Activated T-cell treated with anti-CD3 and anti-CD28 coated beads for 4 hours (primary cell): ENCODE data around the gene NCKAP5.

Source experiments
- DNase-seq: peaks from one replicate; pipeline ENCODE4 v3.0.0-alpha.2; 2020

Gene NCKAP5

GRCh38 chr2:133053541-133053940 lies 514.7 kb downstream of the NCKAP5 start:
- no peak for DNase-seq

DNA sequence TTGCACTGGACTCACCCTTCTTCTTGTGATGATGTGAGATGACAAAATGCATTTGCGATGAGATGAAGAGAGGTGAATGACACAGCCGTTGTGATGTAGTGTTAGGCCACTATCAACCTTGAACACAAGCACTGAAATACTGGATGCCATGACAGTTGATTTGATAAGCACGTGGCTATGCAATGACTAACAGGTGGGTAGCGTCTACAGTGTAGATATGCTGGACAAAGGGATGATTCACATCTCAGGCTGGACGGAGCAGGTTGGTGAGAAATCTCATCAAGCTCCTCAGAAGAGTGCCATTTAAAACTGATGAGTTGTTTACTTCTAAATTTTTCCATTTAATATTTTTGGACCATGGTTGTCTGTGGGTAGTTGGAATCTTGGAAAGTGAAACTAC lies 522.5 kb downstream of the NCKAP5 start:
- DNase-seq = no peak

GRCh38 chr2:133044556-133044955 lies 523.7 kb downstream of the NCKAP5 start:
- no peak for DNase-seq

GRCh38 chr2:133040170-133040569 lies 528.1 kb downstream of the NCKAP5 start:
- DNase-seq = no peak

DNA sequence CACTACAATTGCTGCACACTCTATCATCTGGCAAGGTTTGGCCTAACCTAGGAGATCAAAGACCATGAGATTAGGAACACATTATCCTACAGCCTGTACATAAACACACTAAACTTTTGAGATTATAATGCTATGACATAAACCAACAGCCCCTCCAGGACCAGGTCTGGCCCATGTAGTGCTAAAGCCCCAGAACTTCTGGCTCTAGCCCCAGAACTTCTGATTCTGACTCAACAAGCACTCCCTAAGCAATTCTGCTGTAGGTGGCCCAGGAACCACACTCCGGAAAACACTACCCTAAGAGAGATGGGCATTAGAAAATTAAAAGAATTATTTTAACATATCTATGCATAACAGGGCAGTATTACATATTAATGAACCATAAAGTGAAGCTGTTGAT lies 528.7 kb downstream of the NCKAP5 start:
- DNase-seq = no peak

DNA sequence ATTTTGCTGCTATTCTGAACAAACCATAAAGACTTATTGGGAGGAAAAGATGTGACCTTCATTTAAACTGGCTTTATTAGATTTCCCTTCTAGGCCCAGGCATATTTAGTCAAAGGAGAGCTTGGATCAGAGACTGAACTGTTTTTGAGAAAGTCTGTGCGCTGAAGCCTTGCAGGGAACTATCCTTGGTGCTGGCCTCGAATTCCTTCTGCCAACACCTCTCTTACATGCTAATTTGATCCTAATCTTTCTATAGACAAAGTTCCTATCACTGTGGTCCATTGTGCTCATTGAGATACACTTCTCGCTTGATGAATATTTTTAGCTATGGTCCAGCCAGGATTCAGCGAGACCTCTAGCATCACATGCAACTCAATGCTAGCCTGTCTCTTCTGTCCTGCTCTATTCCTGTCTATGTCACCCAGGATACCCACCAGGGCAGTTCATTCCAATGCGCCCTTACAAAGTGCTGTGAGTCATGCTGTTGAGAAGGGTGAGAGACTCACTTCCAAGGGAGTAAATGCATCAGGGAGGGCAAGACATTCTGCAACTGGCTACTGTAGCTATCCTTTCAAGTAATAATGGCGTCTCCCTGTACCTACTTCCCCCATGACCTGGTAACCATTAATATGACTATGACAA lies 541.6 kb downstream of the NCKAP5 start:
- no peak for DNase-seq

- DNase-seq = no peak
These were observed 543.3 kb downstream of the NCKAP5 start for GRCh38 chr2:133025004-133025403.

GRCh38 chr2:133012847-133013734 lies 555.2 kb downstream of the NCKAP5 start:
- DNase-seq = no peak

DNA sequence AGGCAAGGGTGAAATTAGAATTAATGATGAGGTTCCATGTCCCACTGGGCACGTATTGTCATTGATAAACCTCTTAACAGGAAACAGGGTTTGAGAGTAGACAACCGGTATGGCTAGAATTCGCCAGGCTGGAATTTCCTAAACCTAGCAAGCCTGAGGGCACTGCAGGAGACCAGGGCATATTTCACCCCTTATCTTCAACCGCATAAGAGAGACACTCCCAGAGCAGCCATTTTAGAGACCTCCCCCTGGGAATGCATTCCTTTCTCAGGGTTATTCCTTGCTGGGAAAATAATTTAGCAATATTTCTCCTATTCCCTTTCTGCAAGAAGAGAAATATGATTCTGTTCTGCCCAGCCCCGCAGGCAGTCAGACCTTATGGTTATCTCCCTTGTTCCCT lies 563.6 kb downstream of the NCKAP5 start:
- no peak for DNase-seq

DNA sequence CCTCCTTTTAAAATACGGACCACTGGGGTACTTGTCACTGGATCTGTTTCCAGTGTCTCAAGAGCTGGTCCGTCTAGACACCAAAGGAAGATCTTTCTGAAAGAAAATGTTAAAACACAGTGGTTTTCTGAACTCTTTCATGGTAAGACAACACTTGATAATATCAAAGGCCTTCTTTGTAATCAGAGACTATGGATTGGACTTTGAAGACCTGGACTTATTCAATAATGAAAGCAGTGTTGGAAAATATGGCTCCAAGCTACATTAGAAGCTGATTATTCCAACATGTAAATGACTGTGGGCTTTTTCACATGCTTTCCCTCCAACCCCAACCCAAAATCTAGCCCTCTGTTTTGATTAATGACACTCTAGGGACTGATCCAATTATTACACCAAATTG lies 568.8 kb downstream of the NCKAP5 start:
- DNase-seq = no peak

- no peak for DNase-seq
These were observed 570.0 kb downstream of the NCKAP5 start for GRCh38 chr2:132998221-132998620.

DNA sequence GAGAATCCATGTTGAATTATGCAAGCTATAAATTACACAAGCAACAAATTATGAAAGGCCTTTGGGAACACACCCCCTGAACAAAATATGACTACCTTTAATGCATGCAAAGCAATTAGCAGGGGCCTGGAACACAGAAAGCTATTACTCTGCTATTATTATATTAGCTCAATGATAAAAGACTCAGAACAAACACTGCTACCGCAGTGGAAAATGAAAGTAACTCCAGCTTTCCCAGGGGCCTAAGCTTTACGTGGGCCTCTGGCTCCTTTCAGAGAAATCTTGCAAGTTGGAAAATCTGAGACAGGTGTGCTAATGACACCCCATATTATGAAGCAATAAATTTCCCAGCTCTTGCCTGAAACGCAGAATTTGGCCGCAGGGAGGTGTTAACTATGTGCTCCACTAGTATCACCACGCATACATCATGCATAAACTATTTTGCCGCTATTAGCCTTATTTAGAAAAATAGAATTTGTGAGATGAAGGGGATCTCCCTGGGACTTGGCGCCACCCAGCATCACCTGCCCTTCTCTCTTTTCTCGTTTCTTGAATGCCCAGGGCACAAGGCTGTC lies 576.7 kb downstream of the NCKAP5 start:
- no peak for DNase-seq

GRCh38 chr2:132984731-132985130 lies 583.5 kb downstream of the NCKAP5 start:
- DNase-seq = no peak

GRCh38 chr2:132980304-132980703 lies 588.0 kb downstream of the NCKAP5 start:
- DNase-seq = no peak

- no peak for DNase-seq
These were observed 588.7 kb downstream of the NCKAP5 start for GRCh38 chr2:132979339-132980093.

DNA sequence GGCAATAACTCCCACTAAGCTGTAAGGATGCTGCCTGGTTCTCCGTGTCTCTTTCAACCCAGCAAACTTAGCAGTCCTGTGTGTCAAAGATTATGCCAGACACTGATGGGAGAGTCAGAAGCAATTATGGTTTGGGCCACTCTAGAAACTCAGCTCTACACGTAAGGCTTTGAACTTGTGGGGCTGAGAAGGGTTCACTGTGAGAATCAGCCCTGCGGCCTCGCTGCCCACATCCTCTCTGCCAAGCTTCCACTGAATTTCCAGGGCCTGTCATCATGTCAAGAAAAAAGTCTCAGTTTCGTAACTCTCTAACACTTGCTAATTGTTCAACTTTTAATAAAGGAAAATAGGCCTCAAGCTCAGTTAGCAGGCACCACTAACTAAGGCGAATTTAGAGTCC lies 589.4 kb downstream of the NCKAP5 start:
- no peak for DNase-seq

- no peak for DNase-seq
These were observed 590.3 kb downstream of the NCKAP5 start for GRCh38 chr2:132977812-132978529.

DNA sequence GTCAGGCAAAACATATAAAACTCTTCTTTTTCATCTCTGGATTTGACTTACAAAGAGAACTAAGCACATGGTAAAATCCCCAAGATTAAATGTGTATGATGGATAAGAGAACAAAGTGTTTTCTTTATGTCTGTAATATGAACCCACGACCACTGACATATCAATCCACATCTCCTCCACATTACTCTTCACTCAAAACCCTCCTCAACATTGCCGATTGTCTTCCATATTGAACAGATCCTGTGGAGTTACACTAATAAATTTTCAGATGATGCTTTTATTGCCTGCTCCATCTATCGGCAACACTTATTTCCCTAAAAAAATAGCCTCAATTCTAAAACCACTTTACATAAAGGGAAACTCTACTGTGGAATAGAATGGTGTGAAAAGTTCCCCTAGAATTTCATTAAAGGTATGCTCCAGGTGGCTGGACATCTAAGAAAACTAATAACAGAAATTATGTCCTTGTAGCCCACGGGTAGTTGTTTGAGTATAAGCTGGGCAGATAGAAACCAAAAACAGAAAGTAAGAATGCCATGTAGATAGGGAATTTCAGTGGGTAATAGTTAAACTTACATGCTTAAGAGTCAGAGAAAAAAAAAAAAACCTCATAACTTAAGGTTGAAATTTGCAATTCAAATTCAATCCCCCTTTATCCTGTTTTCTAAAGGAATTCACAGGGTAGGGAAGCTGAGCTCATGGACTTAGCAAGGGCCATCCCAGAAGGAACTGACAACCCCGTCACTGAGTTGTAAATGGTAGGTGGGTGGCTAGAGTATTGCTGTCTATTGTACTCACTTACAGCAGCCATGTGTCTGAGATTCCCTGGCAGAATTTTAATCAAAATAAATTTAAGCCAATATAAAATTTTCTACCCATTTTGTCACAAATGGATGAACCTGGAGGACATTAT lies 592.8 kb downstream of the NCKAP5 start:
- no peak for DNase-seq

- no peak for DNase-seq
These were observed 593.7 kb downstream of the NCKAP5 start for GRCh38 chr2:132974467-132975095.

GRCh38 chr2:132971310-132972061 lies 596.8 kb downstream of the NCKAP5 start:
- DNase-seq = no peak
